Gastroesophageal sphincter (tissue), 3 donors: Measurements from ENCODE around the gene CDK3.

ENCODE experiments used
- CTCF ChIP-seq, 4 experiments: fragments of 200-600 bp in 2 of 4; fragments of 450-650 bp in 2 of 4; sonication (generic) in 1 of 4; IDR thresholded peaks; one replicate each; pipeline ENCODE4 v1.5.1; 2017 to 2019; ENCODE audit warnings: antibody characterized with exemption in 4 of 4, mild to moderate bottlenecking in 2 of 4, moderate library complexity in 2 of 4
- EP300 ChIP-seq: sonication (generic); formaldehyde crosslinking; IDR thresholded peaks from one replicate; pipeline ENCODE4 v1.6.1; 2017; ENCODE audit warnings: antibody characterized with exemption, mild to moderate bottlenecking
- POLR2A ChIP-seq, 2 donors: fragments of 450-650 bp; IDR thresholded peaks; one replicate each; pipeline ENCODE4 v1.6.1; 2017; ENCODE audit warnings: antibody characterized with exemption in 2 of 2, mild to moderate bottlenecking in 2 of 2, moderate library complexity in 1 of 2
- POLR2AphosphoS5 ChIP-seq: sonication (generic); formaldehyde crosslinking; IDR thresholded peaks from one replicate; pipeline ENCODE4 v1.6.1; 2017; ENCODE audit warnings: antibody characterized with exemption

DNA sequence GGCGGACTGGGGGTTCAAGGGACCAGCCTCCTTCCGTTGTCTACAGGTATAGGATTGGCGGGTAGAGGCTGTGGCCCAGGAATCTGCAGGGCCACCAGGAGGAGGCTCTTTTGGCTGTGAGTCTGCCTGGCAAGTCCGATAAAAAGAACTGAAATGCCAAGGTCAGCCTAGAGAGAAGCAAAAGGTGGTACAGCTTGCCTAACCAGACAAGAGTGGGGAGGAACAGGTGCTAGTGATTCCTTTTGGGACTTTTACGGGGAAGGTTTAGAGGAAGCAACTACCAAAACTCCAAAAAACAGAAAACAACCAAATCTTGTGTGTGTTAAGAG, 32.1 kb downstream of the CDK3 start:
- TF ChIP-seq POLR2A (IDR thresholded peaks at IDR 0.05) (no peak), CTCF (IDR thresholded peaks at IDR 0.05) (no peak), POLR2AphosphoS5 (no peak), EP300 (no peak)
